IPS-NIHi11 (cell line): Measurements from ENCODE around the gene PAGE2.
"Not testable (repeated sequence)": the region's sequence is repeated elsewhere in the genome, so short reads cannot be mapped to it uniquely, and the experiment has no call there.

Source experiments
- DNase-seq: peaks from one replicate; pipeline ENCODE4 v3.0.0; 2012; ENCODE audit warnings: mixed read lengths, low spot score

Gene PAGE2, protein sequence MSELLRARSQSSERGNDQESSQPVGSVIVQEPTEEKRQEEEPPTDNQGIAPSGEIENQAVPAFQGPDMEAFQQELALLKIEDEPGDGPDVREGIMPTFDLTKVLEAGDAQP

DNA sequence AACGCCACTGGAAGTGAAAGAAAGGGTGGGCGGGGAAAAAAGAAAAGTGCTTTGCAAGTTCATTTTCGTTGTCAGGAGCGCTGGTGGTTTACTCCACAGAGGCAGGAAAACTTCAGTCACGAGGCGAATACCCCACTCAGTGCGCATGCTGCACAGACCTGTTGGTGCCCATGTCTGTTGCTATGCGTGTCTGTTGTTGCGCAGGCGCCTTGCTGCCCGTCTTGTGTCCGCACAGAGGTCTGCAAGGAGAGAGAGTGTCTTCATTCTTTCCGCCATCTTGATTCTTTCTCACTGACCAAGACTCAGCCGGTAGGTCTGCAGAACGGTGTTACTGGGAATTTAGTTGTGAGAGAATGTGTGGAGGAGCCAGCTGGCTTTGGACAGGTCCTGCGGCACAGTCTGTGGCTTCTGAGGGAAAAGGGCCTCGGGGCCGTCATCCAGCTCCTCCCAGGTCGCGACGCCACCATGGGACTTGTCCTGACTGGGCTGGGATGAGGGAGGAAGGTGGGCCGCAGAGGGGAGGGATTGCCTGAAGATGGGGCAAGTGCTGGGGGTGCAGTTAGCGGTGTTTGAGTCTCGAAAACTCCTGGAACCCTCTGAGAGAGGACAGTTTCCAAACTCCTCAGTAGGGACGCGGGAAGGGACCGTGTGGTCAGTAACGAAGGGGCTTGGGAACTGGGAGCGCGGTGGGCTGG, at the start of gene PAGE2:
PAGE2 (plus strand) TSS at position 224 of the 695 bp plus-strand sequence. CDS start 1,003 bp downstream, outside the sequence.
- DNase-seq = no peak

DNA sequence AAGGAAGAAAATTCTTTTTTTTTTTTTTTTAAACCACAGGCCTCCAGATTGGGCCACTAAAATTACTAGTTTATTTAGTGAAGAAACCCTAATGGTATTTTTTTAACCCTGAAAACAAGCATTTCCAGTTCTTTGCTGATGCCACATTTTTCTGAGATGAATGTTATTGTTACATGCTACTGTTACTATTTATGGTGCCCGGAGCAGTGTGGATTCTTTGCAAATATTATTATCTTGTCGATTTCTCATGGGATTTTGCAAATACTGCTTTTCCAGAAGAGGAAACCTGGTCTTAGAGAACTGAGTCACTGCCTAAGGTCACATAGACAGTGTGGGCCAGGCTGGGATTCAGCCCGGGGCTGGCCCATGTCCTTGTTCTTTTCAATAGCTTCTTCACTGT, 49.3 kb upstream of the PAGE2 start:
- DNase-seq = no peak

DNA sequence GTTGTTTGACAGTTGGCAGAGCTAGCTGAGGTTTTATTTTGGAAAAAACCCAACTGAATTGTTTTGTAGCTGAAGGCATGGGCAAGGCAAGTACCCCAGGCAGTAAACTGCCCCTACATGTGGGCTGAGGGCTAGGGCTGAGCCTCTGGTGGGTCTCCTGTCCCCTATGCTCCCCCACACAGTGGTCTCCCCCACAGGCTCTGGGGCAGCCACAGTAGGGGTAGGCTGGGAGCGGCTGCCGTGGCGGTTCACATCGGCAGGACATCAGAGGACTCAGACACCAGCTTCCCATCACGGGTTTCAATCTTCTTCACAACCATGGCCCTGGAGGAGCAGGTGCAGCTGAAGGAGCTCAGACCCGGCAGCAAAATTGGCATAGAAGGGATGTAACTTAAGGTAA, 47.3 kb upstream of the PAGE2 start:
- no peak for DNase-seq

DNA sequence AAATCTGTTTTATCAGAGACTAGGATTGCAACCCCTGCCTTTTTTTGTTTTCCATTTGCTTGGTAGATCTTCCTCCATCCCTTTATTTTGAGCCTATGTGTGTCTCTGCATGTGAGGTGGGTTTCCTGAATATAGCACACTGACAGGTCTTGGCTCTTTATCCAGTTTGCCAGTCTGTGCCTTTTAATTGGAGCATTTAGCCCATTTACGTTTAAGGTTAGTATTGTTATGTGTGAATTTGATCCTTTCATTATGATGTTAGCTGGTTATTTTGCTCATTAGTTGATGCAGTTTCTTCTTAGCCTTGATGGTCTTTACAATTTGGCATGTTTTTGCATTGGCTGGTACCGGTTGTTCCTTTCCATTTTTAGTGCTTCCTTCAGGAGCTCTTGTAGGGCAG, 38.2 kb upstream of the PAGE2 start:
- DNase-seq = not testable (repeated sequence)

DNA sequence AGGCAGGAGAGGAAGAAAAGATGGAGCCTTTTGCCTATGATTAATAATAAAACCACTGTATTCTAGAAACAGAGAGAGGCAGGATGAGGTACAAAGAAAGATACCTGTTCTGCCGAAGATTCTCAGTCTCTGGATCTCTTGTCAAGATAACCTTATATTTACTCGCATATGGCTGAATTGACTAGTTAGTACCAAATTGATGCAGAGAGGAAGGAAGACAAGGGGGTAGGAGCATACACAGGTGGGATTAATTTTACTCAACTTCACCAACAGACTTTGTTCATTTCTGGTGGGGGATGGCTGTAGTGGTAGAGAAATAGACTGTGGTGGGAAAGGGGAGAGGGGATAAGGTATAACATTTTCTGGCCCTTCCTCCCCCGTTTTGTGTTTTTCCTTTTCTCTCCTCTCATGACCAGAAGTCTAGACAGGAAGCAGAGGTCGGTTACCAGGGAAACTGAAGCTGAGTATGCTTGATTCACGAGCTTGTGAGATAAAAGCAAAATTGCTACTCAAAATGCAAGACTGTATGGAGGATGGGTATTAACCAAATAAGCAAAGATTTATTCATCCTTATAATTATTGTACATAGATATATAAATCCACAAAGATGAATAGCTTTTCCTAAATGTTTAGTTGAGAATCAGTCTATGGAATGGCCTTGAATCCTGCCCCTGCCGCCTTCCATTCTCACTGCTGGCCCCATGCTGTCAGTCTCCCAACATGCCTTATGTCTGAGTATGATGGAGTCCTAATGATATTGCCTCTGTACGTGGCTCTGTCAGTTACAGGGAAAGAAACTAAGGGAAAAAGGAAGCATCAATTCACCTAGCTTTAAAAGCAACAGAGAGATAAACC, 31.8 kb upstream of the PAGE2 start:
- no peak for DNase-seq

DNA sequence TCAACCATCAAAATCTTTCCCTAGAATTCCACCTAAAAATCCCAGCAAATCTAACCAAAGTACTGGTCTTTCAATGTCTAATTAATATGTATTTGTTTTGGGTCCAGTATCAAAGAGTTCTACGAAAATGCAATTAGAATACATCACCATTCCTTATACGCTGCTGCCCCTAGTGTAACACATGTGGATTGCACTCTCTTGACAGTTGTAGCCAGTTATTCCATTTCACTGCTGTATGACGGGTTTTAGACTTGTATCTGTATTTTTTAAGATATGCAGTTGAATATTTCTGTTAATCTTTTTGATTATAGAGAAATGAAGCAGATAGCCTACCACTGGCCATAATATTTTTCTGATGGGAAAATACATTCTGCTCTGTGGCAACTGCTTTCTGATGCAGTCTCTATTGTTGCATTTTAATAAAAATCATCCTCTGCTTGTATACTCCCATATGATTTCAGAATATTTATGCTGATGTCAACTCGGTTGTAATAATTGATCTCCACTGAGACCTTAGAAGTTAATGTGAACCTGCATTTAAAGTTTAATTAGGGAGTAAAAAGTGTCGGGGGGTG, 31.1 kb upstream of the PAGE2 start:
- peak; percentile 21 for DNase-seq

DNA sequence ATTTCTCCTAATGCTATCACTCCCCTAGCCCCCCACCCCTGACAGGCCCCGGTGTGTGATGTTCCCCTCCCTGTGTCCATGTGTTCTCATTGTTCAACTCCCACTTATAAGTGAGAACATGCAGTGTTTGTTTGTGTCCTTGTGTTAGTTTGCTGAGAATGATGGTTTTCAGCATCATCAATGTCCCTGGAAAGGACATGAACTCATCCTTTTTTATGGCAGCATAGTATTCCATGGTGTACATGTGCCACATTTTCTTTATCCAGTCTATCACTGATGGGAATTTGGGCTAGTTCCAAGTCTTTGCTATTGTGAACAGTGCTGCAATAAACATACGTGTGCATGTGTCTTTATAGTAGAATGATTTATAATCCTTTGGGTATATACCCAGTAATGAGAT, 21.6 kb upstream of the PAGE2 start:
- not testable (repeated sequence) for DNase-seq

DNA sequence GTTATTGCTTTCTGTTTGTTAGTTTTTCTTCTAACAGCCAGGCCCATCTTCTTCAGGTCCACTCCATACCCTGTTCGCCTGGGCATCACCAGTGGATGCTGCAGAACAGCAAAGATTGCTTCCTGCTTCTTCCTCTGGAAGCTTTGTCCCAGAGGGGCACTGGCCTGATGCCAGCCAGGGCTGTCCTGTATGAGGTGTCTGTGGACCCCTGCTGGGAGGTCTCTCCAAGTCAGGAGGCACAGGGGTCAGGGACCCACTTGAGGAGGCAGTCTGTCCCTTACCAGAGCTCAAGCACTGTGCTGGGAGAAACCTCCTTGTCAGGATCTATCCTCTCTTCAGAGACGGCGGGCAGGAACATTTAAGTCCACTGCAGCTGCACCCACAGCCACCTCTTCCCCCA, 16.5 kb upstream of the PAGE2 start:
- DNase-seq = no peak

DNA sequence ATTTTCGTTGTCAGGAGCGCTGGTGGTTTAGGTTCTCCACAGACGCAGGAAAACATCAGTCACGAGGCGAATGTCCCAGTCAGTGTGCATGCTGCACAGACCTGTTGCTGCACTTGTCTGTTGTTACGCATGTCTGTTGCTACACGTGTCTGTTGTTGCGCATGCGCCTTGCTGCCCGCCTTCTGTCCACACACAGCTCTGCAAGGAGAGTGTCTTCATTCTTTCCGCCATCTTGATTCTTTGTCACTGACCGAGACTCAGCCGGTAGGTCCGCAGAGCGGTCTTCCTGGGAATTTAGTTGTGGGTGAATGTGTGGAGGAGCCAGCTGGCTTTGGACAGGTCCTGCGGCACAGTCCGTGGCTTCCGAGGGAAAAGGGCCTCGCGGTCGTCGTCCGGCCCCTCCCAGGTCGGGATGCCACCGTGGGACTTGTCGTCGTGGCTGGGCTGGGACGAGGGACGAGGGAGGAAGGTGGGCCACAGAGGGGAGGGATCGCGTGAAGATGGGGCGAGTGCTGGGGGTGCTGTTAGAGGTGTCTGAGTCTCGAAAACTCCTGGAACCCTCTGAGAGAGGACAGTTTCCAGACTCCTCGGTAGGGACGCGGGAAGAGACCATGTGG, 13.9 kb upstream of the PAGE2 start, which contains the start of gene PAGE2B:
PAGE2B (plus strand) TSS at position 180 of the 617 bp plus-strand sequence. CDS start 1,012 bp downstream, outside the sequence.
- no peak for DNase-seq

DNA sequence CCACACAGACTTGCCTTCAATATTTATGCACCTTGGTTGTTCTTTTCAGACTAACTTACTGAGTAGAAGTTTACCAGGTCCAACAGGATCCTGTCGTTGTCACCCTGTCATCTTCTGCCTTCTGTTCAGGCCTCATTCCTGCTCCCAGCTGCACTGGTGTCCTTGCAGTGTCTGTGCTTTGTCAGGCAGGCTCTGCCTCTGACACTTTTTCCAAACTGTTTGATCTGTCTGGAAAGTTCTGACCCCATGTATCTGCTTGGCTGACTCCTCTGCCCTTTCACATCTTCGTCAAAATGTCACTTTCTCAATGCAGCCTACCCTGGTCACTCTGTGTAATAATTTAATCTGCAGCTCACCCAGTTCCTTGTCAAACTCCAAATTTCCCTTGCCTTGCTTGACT, 9.9 kb downstream of the PAGE2 start:
- no peak for DNase-seq

DNA sequence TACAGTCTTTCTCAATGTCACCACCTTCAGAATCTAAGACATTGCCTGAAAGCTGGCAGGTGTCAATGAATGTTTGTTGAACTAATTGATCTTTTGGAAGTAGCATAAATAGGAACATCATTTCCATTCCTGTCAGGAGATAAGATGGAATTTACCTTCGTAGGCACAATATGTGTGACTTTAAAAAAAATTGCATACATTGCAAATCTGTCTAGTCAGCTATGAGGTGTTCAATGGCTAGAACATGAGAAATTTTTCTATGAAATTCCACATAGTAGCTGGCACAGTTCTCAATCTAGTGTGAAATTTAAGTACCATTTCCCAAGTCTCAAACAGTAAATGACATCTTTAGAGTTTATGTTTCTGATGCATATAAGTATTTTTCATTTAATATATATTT, 10.3 kb downstream of the PAGE2 start:
- no peak for DNase-seq

DNA sequence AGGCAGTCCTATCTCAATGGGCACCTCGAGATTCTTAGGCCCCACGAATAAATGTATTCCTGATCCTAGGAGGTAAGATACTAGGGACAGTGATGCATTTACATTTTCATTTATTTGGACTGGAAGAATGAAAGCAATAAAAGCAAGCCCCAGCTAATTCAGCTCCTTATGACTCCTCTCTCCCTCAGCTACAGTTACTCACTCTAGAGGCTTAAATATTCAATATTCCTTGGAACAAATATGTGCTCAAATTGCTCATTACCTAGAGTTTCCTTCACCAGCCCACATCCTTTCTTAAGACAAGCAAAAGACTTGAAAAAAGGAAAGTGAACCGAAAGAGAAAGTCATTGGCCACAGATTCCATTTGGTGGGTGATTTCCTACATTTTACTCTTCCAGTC, 13.9 kb downstream of the PAGE2 start:
- DNase-seq = no peak

DNA sequence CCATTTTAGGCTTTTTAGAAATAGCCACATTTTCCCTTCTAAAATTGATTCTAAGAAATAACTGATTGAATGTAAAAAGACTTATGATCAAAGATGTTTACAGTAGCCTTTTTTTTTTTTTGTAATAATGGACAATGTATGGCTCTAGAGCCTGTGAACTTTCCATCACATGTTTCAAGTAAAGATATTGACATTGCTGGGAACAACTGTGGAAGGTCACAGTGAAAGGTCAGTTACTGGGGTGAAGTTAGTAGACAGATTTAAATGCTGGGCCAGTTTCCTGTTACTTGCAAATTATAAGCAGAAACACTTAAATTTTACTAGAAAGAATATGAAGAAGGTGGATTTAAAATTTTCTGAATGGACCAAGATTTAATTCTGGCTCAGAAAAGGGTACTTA, 18.4 kb downstream of the PAGE2 start:
- no peak for DNase-seq

DNA sequence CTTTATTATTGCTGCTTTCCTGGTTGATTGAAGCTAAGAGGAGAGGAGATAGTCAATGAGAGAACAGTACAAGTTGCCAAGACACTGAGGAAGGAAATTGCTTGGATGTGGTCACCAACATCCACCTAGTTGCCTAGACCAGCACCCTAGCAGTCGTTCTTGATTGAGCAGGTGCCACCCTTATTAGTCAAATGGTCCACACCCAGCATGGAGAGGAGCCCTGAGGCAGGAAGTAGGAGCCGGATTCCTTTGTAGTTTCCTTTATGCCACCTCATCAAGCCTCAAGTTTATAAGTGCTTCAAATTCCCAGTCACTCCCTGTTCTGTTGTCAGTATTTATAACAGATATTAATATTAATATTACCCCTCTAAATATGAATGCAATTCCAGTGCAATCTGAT, 19.1 kb downstream of the PAGE2 start:
- DNase-seq = no peak

DNA sequence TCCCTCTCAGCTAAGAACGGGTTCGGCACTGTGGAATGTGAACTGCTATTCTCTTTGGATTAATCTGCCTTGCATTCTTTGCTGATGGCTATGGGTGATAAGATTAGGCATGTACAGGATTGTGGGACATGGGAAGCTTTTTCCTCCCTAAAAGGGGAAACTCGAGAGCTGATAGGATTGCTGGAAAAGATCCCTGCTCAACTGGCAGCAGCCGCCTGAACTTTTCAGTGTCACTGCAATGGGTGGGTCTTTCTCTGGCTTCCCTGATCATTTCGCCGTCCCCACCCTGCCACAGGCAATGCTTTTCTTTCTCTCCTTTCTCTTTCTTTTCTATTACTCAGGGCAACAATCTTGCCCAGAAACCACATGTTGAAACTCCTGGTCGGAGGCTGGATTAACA, 20.5 kb downstream of the PAGE2 start:
- DNase-seq = no peak

DNA sequence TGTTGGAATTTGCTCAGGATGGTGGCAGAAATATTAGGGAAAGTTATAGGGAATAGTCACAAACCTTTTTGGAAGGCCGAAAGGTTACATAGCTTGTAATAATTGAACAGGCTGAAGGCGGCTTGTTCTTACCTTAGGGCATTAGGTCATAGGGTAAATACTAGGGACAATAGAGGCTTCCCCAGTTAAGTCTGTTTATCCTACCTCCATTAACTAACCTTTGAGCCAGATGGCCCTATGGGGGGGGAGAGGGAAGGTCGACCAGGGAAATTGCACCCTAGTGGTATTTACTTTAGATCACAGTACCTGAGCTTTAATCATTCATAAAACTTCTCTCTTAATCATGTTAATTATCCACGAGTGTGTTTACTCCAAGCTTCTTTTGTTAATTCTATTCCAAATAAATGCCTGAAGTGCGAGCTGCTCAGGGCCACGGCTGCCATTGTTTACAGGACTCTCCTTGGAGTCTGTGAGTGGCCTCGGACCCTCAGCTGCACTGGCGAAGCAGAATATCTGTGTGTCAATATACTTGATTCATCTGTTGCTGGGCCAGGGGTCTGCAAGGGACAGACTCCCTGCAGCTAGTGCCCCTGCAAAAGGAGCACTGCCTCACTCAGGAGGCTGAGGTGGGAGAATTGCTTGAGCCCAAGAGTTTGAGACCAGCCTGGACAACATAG, 22.9 kb downstream of the PAGE2 start:
- no peak for DNase-seq

DNA sequence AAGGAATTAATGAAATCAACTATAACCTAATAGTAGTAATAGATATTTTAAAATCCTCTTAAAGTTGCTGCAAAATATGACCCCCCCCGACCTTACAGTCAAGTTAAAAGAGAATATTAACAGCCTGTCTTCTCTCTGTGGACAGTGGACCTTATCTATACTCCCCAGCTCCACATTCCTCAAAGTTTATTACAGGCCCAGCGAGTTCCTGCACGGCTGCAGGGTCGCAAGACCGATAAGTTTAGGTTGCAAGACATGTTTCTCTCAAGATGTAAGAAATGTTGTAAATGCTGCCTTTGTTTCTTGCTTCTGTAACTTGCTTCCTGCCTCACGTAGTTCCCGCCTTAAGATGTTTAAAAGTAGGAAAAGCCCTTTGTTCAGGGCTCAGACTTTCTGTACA, 27.8 kb downstream of the PAGE2 start:
- DNase-seq = not testable (repeated sequence)

DNA sequence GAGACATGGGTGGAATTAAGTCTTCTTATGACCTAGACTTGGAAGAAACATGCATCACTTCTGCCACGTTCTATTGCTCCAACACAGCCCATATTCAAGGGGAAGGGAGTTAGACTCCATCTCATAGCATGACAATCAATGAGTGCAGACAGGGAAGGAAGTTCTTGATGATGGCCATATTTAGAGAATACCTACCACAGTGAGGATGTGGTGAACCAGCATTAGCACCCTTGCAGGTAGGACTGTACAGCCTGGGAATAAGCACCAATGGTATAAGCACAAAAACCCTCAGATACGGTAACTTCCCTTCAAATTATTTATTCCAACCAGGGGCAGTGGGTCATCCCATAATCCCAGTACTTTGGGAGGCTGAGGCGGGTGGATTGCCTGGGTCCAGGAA, 29.8 kb downstream of the PAGE2 start:
- no peak for DNase-seq

DNA sequence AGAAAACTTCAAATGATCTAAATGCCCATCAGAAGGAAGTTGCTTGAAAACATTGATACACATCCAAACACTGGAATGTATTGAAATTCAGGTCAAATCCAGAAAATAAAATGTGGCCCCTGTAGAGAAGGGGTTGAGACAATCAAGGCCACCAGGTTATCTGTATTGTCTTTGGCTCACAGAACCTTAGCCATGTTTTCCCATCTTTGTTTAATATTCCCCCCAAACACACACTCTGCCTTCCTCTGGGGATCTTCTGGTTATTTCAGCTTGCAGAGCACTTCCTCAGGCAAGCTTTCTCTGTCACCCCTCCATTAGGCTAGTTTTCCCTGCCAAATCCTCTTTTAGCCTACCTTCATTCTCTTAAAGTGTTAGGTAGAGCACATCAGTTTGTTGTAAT, 30.5 kb downstream of the PAGE2 start:
- DNase-seq = no peak

DNA sequence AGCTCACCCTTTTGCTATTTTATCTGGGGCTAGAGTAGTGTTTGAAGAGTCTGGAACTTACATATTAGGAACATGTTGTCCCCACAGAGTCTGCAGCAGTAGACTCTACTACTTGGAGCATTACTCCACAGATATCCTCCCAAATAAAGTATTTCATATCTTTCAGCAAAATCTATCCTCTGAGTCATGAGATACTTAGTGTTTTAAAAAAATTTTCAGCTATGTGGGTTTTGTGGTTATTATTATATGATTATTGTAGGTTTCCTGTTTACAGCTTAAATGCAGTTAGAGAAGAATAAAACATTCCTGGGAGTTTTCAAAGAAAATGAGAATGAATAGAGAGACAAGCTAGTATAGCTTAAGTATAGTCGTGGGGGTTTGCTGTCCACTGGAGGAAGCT, 30.9 kb downstream of the PAGE2 start:
- no peak for DNase-seq

DNA sequence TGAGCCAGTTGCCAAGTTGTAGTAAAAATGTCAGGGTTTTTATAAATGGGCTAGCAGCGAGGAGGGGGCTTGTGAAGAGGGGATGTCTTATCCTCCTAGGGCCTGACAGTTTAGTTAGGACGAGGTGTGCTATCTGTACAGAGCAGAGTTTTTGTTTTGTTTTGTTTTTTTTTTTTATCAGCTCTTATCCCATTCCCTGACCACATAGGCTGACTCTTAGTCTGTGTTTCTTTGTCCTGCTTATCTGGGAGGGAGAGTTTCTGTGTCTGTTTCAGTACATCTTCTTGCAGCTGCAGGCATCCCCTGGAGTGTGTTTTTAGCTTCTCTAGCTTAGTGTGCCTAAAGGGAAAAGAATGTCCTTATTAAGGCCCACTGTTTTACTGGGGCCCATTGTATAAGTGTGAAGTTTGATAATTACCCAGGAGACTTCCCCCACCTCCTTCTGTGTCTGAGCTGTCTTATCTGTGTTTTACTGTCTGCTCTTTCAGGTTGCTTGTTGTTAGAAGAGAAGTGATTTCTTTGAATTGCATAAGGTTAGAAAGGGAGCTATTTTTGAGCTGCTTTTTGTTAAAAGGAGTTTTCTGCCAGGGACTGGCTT, 32.0 kb downstream of the PAGE2 start:
- DNase-seq = no peak
